Measurements from ENCODE around the gene GSTA1.
"Not testable (repeated sequence)": the region's sequence is repeated elsewhere in the genome, so short reads cannot be mapped to it uniquely, and the experiment has no call there.

Gene GSTA1

GRCh38 chr6:52802806-52803205 lies 810 bp downstream of the GSTA1 start:
- no peak for DNase-seq

DNA sequence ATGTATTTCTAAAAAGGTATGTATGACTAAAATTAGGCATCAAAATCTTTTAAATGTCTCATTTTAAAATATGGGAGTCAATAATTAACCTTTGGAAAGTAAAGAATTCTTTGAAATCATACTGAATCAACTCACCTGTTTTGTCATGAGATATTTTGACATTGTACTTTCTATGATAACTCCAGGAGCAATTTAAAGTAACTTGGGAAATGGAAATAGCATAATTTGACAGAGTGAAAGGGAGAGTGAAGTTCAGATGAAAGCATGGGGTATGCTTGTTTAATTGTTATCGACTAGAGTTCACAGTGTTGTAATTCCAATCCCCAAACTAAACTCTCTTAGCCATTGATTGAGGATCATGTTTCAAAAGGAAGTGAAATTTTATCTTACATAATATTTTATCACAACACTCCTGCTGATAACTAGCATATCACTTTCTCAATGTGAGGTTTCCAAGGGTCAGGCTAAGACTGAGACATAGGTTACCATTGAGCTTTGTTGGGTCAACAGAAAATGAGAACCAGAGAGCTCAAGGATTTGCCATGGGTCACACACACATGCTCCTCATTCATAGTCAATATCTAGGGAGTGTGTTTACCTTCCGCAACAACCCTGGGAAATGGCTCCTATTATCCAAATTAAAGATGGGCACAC lies 2.3 kb downstream of the GSTA1 start:
- no peak for DNase-seq

GRCh38 chr6:52799272-52799671 lies 4.3 kb downstream of the GSTA1 start:
- not testable (repeated sequence) for DNase-seq

GRCh38 chr6:52794366-52794765 lies 9.2 kb downstream of the GSTA1 start:
- not testable (repeated sequence) for DNase-seq

DNA sequence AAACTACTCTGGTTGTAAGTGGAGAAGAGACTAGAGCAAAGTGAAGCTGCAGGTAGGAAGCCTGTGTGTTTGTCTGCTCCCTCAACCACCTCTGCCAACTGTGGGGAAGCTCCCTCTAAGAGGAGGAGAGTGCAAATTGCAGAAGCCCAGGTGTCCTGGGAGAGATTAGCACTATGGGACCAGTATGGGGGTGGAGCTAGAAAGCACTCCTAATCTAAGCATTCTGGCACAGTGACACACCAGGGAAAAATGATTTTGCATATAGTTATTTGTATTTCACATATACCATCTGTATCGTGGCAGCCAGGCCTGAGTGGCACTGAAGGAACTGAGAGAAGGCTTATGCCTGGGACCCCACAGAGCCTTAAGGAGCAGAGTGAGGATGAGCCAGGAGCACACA lies 12.8 kb downstream of the GSTA1 start:
- DNase-seq: no peak

DNA sequence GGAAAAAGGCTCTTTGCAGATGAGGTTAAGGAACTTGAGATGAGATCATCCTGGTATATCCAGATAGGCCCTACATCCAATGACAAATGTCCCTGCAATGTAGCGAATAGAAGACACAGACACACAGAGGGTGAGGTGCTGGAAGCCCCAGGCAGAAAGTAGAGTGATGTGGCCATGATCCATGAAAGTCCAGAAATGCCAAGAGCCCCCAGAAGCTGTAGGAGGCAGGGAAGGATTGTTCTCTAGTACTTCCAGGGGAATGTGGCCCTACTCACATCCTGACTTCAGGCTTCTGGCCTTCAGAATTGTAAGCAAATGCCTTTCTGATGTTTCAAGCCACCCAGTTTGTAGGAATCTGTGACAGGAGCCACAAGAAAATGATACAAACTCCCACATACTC lies 14.0 kb downstream of the GSTA1 start:
- not testable (repeated sequence) for DNase-seq

DNA sequence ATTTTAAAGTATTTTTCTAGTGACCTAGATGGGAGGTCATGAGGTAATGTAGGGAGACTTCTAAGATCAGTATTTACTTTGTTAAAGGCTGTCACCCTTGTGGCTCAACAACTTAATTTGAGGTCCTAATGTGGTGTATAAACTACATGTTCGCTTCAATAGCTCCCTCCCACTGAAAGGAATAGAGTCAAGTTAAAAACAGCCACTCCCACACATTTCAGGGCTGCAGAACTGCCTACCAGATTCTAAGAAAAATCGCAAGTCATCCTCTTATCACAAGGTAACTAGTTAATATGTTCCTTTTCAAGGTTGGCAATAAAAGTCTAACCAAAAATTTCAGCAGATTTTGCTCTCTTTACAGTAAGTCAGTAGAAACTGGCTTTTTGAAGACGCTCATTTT lies 15.1 kb downstream of the GSTA1 start:
- DNase-seq: no peak

GRCh38 chr6:52787917-52788316 lies 15.7 kb downstream of the GSTA1 start:
- DNase-seq: no peak

DNA sequence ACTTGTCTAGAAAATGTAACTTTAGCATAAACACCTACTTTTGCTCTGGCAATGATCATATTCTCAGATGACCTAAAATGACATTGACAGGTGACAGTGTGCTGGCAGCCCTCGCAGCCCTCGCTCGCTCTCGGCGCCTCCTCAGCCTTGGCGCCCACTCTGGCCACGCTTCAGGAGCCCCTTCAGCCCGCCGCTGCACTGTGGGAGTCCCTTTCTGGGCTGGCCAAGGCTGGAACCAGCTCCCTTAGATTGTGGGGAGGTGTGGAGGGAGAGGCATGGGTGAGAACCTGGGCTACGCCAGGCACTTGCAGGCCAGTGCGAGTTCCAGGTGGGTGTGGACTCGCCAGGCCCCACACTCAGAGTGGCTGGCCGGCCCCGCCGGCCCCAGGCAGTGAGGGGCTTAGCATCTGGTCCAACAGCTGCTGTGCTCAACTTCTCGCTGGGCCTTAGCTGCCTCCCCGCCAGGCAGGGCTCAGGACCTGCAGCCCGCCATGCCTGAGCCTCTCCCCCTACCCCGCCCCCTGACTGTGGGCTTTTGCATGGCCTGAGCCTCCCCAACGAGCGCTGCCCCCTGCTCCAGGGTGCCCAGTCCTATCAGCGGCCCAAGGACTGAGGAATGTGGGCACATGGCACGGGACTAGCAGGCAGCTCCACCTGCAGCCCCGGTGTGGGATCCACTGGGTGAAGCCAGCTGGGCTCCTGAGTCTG lies 17.2 kb downstream of the GSTA1 start:
- no peak for DNase-seq

DNA sequence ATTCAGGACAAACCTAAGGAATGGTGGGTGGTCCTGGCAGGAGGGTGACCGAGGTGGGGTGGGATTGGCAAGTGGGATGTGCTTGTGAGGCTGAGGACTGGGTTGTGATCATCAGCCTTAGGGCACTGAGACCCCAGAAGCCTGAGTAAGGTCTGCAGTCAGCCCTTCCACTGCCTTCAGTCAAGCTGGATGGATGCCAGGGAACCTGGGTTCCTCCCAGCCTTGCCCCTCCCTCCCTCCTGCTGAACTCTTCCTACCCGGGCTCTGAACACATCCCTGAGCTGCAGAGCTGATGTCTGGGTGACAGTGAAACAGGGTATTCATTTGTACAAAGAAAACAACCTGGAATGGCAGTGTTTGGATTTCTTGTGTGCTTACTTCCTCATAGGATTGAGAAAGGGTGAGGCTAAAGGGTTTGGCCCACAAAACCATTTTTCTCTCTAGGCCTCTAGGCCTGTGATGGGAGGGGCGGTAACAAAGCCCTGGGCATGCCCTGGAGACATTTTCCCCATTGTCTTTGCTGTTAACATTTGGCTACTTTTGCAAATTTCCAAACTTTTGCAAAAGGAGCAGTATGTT lies 20.8 kb downstream of the GSTA1 start:
- DNase-seq: not testable (repeated sequence)

DNA sequence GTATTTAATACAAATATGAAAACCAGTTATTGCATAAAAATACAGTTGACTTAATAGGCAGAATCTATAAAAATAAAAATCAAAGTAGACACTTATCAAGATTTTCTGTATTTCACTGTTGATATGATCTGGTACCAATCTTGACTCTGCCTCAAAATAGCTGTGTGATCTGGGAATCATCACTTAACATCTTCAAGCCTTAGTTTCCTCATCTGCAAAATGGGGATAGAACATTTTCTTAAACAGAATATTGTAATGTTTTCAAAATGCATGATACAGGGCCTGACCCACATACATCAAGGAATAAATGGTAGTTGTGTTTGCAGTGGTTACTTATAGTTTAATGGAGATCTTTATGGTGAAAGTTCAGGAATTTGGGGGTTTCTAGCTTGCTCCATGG lies 21.4 kb downstream of the GSTA1 start:
- not testable (repeated sequence) for DNase-seq

- no peak for DNase-seq
Observed at GRCh38 chr6:52779237-52779636, 24.4 kb downstream of the GSTA1 start.

DNA sequence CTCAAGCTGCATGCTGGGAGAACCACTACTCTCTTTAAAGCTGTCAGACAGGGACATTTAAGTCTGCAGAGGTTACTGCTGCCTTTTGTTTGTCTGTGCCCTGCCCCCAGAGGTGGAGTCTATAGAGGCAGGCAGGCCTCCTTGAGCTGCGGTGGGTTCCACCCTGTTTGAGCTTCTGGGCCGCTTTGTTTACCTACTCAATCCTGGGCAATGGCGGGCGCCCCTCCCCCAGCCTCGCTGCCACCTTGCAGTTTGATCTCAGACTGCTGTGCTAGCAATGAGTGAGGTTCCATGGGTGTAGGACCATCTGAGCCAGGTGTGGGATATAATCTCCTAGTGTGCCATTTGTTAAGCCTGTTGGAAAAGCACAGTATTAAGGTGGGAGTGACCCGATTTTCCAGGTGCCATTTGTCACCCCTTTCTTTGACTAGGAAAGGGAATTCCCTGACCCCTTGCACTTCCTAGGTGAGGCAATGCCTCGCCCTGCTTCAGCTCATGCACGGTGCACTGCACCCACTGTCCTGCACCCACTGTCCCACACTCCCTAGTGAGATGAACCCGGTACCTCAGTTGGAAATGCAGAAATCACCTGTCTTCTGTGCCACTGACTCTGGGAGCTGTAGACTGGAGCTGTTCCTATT lies 26.8 kb downstream of the GSTA1 start:
- not testable (repeated sequence) for DNase-seq

DNA sequence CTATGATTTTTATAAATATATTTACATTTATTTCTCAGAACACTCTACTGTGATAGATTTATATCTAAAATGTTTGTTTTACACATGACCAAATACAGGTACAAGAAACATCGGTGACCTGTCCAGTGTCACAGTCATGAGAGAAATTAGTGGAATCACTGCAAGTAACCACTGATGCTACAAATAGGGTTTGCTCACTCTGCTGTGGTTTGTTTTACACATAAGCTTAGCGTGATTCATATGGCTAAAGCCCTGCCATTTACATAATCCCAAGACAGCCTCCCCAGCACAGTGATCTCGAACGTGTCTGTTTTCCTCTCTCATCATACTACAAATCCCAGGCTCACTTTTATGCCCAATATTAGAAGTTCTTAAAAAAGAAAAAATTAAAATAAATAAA lies 34.2 kb downstream of the GSTA1 start:
- not testable (repeated sequence) for DNase-seq

DNA sequence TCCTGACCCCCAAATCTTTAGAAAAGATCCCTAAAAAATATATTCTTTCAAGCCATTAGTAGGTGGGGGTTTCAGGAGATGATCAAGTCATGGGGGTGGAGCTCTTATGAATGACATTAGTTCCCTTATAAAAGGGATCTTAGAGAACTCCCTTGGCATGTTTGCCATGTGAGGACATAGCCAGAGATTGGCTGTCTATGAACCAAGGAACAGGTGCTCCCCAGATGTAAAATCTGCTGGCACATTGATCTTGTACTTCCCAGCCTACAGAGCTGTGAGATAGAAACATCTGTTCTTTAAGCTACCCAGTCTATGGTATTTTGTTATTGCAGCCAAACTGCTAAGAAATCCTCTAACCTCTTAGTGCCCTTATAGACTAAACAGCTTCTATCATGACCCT lies 36.0 kb downstream of the GSTA1 start:
- not testable (repeated sequence) for DNase-seq

GRCh38 chr6:52763322-52763916 lies 40.2 kb downstream of the GSTA1 start, which contains the start of gene GSTA2:
TSS of gene GSTA2 (minus strand) at chr6:52763475. CDS start at chr6:52757947, 5,528 bp downstream.
- not testable (repeated sequence) for DNase-seq

GRCh38 chr6:52761673-52762491 lies 41.7 kb downstream of the GSTA1 start:
- not testable (repeated sequence) for DNase-seq

- DNase-seq: no peak
Observed at GRCh38 chr6:52760105-52760765, 43.4 kb downstream of the GSTA1 start.

DNA sequence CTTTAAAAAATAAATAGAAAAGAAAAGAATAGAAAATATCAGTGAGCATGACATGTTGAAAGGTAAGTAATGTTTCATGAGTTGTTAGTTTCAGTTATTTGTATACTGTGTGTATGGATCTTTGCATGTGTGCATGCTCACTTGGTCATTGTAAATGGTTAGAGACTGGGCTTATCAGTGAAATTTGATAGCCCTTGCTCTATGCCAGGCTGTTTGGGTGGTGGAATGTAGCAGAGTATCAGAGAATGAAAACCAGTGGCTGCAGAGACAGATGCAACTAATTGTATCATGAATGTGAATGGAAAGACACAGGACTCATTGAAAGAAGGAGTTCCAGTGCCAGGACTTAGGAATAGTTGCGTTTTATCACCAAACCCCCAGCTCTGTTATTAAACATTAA lies 44.5 kb downstream of the GSTA1 start:
- DNase-seq: no peak

GRCh38 chr6:52757651-52758338 lies 45.8 kb downstream of the GSTA1 start:
- DNase-seq: not testable (repeated sequence)

DNA sequence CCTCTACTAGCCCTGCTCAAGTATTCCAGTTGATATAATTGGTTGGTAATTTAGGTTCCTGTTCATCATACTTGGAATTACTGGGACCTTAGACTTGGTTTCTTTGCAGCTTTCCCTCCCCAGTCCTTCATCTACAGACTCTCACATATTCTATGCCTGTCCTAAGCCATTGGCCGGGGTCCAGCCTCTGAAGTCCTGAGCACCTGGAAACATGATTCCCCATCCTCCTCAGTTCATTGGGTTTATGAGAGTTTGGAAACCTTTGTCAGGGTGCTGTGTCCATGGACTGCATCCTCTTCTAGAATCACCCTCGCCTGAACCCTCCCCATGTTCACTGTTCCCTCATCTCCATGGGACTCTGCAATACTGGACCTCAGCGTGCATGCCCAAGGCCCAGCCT lies 49.2 kb downstream of the GSTA1 start:
- no peak for DNase-seq
